GM20000 (cell line): ENCODE data around the gene FHIT.
"Not testable (repeated sequence)": the region's sequence is repeated elsewhere in the genome, so short reads cannot be mapped to it uniquely, and the experiment has no call there.

Experiments used
- DNase-seq: peaks from one replicate; pipeline ENCODE4 v3.0.0; 2012; ENCODE audit warnings: low spot score
- CTCF ChIP-seq: IDR thresholded peaks from 2 replicates; pipeline ENCODE4 v1.5.1; 2012; ENCODE audit warnings: mild to moderate bottlenecking, control low read depth; ENCODE audit errors: extremely low read depth, missing control alignments

The FHIT gene

DNA sequence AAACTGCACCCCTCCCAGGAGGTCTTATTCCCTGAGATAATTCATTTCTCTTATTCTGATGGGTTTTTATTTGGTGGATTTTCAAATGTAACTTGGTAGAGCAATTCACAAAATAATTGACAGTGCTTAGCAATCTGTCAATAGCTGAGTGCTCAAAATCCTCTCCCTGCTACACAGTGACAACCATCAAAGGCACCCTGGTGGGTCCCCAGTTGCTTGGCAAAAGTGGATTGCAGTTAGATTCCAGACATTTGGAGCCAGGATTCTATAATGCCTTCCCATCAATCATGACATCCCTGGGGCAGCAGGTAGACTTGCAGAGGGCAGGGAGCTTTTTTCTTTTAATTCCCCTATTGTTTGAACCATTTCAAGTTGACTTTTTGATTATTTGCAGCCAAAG is 59.0 kb downstream of the FHIT start:
- TF ChIP-seq CTCF: no peak
- DNase-seq: no peak

GRCh38 chr3:61190205-61190604 is 61.0 kb downstream of the FHIT start:
- not testable (repeated sequence) for DNase-seq

DNA sequence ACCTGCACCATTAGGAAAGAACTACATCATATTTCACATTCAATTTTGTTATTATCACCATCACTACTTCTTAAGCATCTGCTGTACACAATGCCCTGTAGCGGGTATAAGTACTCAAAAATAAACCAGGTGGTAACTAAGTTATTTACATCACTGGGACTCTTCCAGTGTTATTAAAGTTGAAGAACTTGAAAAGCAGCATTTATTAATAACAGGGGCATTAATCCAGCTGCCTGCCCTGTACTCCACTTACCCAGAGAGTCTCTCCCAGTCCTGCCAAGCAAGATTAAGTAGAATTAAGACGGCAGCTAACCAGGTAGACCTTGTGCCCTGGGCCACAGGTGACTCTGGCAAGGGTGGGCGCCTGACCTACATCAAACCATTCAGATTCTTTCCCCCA is 65.2 kb downstream of the FHIT start:
- DNase-seq: no peak
- no peak for TF ChIP-seq CTCF

DNA sequence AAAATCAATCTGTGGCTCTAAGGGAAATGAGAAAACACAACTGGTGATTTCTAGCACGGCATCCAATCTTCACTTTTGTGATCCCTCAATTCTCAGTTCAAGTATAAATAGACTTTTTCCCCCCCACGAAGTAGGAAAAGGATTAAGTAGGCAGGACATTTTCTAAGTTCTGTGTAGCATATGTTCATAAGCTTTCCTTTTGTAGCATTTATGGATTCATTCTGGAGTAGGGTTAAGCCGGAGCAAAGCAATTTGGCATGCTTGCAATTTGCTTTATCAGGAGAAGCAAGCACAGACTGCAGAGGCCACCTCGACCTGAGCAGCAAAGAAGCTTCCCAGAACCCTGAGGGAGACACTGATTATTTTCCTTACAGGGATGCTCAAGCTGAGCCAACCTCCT is 66.3 kb downstream of the FHIT start:
- DNase-seq: no peak
- TF ChIP-seq CTCF: no peak

- no peak for TF ChIP-seq CTCF
- peak; percentile 14 for DNase-seq
These were observed 68.6 kb downstream of the FHIT start for GRCh38 chr3:61182662-61183061.

- DNase-seq: peak; percentile 61
- TF ChIP-seq CTCF: no peak
These were observed 69.4 kb downstream of the FHIT start for GRCh38 chr3:61181874-61182273.

DNA sequence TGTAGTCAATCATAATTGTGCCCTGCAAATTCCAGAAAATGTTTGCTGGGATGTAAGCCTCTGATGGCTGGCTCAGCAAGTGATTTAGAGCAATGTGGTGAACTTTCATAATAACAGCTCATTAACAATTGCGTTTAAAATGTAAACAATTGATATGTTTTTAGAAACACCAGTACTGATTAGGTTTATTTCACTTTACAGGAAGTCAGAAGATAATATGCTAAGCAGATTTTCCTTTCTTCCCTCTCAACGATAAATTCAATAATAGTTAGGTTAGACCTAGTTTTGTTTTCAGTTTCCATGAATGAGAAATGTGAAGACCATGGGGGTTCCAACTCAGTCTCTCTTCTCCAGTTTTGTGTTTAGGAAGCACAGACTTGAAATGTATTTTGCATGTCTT is 71.0 kb downstream of the FHIT start:
- DNase-seq: no peak
- no peak for TF ChIP-seq CTCF

DNA sequence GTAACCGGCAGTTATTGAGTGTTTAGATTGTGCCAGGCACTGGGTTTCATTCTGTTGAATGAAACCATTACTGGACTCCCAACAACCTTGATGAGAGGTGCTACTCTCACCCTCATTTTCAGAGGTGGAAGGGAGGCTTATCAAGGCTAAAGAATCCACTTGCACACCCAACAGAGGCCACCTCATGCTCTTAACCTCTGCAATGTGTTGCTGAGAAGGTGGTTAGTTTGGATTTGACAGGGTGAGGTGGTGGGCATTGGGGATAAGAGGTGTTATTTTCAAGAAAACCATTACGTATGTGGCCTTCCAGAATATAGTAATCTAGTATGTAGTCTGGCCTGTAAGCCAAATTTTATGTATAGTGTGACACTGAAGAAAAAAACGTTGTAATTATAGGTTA is 73.1 kb downstream of the FHIT start:
- TF ChIP-seq CTCF: no peak
- no peak for DNase-seq
